ENCODE results near the gene LCMT1.

DNA sequence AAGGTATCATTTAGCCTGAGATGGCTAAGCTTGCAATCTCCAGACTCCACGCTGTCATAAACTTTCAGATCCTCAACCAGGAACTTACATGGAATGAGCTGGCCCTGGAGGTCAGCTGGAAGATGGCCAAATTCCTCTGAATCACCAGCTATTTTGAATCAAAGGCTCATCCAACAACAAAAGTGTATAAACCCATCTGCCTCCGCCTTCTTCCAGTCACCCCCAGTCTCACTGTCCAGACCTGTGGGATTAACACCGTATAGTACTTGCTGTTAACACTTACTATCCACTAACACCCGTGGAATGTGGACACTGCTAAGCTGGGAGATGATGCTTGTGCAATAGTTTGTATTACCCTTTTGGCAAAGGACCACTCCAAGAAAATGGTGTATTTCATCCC lies 1.9 kb upstream of the LCMT1 start:
- TF ChIP-seq EHMT2 (IDR thresholded peaks at IDR 0.05) = no peak
- no peak for TF ChIP-seq MAFK (IDR thresholded peaks at IDR 0.05; ENCODE audit: low read length)
- TF ChIP-seq IRF2 (CRISPR knock-in tag; IDR thresholded peaks at IDR 0.05) = no peak
- TF ChIP-seq CBX2 (IDR thresholded peaks at IDR 0.05; ENCODE audit: insufficient read depth, low read length, poor library complexity, severe bottlenecking) = no peak
- TF ChIP-seq TAF1 (IDR thresholded peaks at IDR 0.05; ENCODE audit: control insufficient read depth, extremely low read depth, insufficient read depth, low read length, severe bottlenecking) = no peak
- no peak for TF ChIP-seq CREB1 (IDR thresholded peaks at IDR 0.05)
- no peak for TF ChIP-seq CREB1 (CRISPR knock-in tag; IDR thresholded peaks at IDR 0.05)
- no peak for TF ChIP-seq SP1 (CRISPR knock-in tag; IDR thresholded peaks at IDR 0.05)
- TF ChIP-seq, protein P1, sequence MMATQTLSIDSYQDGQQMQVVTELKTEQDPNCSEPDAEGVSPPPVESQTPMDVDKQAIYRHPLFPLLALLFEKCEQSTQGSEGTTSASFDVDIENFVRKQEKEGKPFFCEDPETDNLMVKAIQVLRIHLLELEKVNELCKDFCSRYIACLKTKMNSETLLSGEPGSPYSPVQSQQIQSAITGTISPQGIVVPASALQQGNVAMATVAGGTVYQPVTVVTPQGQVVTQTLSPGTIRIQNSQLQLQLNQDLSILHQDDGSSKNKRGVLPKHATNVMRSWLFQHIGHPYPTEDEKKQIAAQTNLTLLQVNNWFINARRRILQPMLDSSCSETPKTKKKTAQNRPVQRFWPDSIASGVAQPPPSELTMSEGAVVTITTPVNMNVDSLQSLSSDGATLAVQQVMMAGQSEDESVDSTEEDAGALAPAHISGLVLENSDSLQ (IDR thresholded peaks at IDR 0.05) = no peak
- TF ChIP-seq, protein P2, sequence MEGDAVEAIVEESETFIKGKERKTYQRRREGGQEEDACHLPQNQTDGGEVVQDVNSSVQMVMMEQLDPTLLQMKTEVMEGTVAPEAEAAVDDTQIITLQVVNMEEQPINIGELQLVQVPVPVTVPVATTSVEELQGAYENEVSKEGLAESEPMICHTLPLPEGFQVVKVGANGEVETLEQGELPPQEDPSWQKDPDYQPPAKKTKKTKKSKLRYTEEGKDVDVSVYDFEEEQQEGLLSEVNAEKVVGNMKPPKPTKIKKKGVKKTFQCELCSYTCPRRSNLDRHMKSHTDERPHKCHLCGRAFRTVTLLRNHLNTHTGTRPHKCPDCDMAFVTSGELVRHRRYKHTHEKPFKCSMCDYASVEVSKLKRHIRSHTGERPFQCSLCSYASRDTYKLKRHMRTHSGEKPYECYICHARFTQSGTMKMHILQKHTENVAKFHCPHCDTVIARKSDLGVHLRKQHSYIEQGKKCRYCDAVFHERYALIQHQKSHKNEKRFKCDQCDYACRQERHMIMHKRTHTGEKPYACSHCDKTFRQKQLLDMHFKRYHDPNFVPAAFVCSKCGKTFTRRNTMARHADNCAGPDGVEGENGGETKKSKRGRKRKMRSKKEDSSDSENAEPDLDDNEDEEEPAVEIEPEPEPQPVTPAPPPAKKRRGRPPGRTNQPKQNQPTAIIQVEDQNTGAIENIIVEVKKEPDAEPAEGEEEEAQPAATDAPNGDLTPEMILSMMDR (IDR thresholded peaks at IDR 0.05 in 2 of 3, conservative IDR thresholded peaks at IDR 0.05 in 1 of 3; ENCODE audit: insufficient read depth in 2 of 3, low read depth in 1 of 3, low read length in 3 of 3) = no peak
- TF ChIP-seq TBL1XR1 (IDR thresholded peaks at IDR 0.05; ENCODE audit: low read length in 2 of 2) = no peak
- no peak for TF ChIP-seq CHD1 (IDR thresholded peaks at IDR 0.05; ENCODE audit: low read length)
- TF ChIP-seq SPI1 (IDR thresholded peaks at IDR 0.05; ENCODE audit: borderline replicate concordance, low read depth, low read length) = no peak

Data from K562 (cell line).